ENCODE data around the gene P4HTM.
A peak's percentile ranks its signal among the peaks of the same experiment; 100 is the strongest.

Gene P4HTM

DNA sequence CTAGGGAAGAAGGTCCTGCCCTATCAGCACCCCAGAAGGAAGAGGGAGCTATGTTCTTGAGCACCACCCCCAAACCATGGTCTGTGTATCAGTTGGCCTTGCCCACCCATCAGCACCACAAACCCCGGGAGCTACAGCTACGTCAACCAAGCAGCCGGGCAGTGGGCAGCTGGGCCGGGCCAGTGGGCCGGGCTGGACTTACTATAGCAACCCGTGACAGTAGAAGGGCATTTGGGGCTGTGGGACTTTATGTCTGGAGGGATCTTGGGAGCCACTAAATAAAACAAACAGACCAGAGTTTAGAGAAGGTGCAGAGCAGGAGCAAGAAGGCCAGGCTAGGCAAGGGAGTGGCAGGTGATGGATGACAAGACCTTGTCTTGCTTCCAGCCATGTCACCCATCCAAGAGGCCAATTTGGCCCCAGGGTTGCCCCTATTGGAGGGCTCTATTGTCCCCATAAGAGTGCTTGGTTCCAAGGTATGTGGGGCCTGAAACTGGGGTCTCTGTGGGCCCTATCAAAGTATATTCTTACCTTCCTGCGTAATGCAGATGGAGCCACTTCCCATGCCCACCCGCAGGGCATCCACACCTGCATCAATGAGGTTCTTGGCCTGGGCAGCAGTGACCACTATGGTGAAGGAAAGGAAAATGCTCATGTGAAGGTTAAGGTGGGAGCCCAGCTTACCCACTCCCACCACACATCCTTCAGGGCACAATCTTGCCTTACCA lies 35.9 kb downstream of the P4HTM start:
- no peak for DNase-seq

DNA sequence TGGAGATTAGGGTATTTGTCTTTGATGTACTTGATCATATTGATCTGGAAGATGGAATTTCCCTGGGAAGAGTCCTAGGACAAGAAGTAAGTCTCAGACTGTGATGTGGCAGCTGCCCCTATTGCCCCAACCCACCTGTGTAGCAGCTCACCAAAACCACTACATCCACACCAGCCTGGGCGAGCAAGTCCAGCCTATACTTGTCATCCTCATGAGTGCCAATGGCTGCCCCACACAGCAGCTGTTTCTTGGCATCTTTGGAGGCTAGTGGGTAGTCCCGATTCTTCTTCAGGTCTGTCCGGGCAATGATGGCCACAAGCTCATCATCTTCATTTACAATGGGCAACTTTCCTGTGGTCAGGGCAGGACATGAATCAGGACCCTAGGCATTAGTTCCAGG lies 36.5 kb downstream of the P4HTM start:
- no peak for DNase-seq

DNA sequence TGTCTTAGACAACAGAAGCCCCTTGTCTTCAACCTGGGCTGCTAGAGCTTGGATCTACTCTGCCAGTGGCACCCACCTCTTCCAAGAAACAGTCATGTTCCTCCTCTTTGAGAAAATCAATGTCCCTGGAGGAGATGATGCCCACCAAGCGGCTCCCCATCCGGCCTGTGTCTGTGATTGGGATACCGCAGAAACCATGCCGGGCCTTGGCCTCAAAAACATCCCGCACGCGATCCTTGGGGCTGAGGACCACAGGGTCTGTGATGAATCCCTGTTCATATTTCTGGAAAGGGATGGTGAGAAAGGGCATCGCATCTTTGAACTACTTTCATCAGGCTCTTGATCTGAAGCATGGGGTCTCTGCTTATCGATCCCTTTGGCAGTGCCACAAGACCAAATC lies 37.6 kb downstream of the P4HTM start:
- DNase-seq: no peak

DNA sequence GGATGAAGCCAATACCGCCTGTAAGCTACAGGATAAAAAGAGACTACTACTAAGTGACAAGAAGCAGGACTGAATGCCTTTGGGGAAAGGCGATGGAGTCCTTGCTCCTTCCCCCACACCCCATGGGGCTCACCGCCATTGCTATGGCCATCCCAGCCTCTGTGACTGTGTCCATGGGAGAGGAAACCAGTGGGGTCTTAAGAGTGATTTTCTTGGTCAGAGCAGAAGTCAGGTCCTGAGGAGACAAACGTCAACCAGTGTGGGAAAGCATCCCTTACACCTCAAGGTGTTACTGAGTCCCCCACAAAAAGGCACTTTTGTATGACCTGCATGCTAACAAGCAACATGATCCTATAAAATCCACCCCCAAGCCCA lies 38.2 kb downstream of the P4HTM start:
- no peak for DNase-seq

GRCh38 chr3:49028673-49029562 lies 38.9 kb downstream of the P4HTM start, which contains the start of gene IMPDH2:
Gene IMPDH2, minus strand, starts transcription at chr3:49029398. Its CDS starts 48 bp downstream, at chr3:49029350.
- DNase-seq: peak; percentile 90

DNA sequence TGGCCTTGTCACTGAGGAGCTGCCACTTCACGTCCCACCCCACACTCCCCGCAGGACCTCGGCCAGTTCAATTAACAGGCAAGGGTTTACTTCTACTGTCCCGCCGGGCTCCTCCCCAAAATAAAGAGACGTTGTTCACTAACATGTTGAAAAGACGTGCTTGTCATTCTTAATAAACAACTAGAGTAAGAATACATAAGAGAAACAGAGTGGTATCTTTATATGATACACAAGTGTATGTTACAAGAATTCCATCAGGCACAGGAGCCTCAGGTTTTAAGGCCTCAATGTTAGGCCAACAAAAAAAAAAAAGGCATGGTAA lies 39.5 kb downstream of the P4HTM start:
- DNase-seq: no peak

DNA sequence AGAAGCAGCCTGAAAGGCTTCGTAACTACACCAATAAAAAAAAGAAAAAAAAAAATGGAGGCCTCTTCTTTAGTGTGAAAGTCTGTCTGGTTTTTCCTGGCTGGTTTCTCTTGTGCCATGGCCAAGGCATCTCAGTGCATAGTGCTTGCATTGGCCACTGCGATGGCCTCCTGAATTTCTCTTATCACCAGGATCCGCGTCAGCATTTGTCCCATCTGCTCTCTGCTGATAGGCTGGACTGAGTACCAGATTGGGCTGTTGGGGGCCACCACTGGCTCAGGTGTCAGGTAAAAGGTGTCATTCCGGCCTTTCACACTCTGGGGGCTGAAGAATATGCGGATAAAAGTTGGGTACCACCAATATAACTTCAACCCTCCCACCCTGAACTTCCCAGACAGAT lies 40.3 kb downstream of the P4HTM start:
- DNase-seq: no peak

DNA sequence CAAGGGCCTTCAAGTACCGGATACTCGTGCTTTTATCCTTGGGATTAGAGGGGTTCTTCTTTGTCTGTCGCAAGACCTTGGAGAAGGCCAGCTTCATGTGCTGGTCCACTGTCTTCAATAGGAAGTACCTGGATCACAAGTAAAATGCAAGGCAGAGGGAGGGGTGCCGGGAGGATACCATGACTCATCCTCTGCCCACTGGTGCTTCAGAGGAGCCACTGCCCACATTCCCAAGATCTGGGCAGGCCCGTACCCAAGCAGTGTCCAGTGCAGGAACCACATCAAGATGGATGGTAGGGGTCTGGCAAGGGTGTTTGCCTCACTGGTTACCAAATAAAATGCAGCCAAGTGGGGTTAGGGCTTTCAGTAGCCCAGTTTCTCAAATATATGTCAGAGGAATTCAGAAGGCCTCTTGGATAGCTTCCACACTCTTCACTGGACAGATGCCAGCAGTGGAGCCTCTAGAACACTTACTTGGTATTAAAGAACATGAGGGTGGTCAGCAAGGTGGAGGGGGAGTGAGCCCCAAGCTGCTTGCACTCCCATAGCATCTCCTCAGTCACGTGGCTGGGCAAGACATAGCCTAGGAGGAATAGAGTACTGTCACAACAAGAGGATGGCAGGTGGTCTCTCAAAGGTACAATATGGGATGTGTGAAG lies 42.7 kb downstream of the P4HTM start:
- DNase-seq: no peak

DNA sequence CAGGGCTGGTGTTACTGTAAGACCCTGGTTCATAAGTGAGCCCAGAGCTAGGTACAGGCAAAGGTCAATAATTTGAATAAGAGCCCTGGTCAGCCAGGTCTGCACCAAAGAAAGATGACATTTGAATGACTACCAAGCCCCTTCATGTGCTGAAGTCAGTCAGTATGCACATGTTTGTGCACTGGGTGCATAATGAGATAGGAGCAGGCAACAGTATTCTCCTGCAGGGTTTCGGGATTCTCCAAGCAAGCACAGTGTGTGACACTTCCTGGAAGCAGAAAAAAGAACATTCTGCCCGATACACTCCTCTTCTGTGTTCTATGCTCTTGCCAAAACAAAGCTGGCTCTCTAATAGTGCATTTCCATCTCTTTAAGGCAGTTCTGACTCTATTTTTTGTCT lies 44.6 kb downstream of the P4HTM start:
- DNase-seq: no peak

DNA sequence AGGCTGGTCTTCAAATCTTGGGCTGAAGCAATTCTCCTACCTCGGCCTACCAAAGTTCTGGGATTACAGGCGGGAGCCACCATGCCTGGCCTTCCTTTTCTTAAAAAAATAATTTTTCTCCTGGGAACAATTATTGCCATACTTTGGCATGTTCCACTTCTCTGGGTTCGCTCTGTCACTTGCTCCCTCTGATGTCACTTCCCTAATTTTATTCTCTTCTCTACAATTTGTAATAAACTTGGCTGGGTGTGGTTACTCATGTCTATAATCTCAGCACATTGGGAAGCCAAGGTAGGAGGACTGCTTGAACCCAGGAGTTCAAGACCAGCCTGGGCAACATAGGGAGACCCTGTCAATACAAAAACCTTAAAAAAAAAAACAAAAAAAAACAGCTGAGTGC lies 45.2 kb downstream of the P4HTM start:
- DNase-seq: peak; percentile 12

- DNase-seq: peak; percentile 17
These were observed 63.5 kb downstream of the P4HTM start for GRCh38 chr3:49053543-49053942.

- DNase-seq: no peak
These were observed 64.4 kb downstream of the P4HTM start for GRCh38 chr3:49054344-49054862.

Data from MV-4-11 (cell line).